Fibroblast of pulmonary artery (primary cell): ENCODE measurements around the gene CCDC197.

ENCODE experiments used
- DNase-seq: peaks from one replicate; pipeline ENCODE4 v3.0.0-alpha.2; 2010; ENCODE audit warnings: low read depth
- H3K4me3 ChIP-seq: replicated peaks from 2 replicates; pipeline ENCODE4 v1.5.1; 2011; ENCODE audit warnings: low read depth, mild to moderate bottlenecking, control low read depth, low read length, moderate library complexity
- TF ChIP-seq, protein P1 (sequence below): IDR thresholded peaks from 2 replicates; pipeline ENCODE4 v1.5.1; 2011; ENCODE audit warnings: mild to moderate bottlenecking, control low read depth, low read length, inconsistent platforms; ENCODE audit errors: missing control alignments

CCDC197 gene

DNA sequence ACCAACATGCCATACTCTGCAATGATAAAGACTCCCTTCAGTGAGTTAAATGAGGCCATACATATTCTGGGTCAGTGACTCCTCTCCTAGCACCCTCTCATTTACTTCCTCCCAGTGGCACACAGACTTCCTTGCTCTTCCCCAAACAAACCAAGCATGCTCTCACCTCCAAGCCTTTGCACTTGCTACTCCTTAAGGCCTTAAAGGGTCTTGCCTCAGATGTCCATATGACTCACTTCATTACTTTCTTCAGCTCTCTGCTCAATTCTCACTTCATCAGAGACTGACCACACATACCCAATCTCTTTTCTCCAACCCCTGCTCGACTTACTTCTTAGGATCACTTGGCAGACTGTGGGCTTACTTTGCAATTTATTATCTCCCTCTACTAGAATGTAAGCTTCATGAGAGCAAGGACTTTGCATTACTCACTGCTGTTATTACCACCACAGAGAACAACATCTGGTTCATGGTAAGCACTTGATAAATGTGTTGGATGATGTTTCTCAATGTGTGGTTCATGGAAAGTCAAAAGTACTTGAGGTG lies 61.1 kb downstream of the CCDC197 start:
- TF ChIP-seq, protein P1, sequence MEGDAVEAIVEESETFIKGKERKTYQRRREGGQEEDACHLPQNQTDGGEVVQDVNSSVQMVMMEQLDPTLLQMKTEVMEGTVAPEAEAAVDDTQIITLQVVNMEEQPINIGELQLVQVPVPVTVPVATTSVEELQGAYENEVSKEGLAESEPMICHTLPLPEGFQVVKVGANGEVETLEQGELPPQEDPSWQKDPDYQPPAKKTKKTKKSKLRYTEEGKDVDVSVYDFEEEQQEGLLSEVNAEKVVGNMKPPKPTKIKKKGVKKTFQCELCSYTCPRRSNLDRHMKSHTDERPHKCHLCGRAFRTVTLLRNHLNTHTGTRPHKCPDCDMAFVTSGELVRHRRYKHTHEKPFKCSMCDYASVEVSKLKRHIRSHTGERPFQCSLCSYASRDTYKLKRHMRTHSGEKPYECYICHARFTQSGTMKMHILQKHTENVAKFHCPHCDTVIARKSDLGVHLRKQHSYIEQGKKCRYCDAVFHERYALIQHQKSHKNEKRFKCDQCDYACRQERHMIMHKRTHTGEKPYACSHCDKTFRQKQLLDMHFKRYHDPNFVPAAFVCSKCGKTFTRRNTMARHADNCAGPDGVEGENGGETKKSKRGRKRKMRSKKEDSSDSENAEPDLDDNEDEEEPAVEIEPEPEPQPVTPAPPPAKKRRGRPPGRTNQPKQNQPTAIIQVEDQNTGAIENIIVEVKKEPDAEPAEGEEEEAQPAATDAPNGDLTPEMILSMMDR, result no peak
- DNase-seq, result no peak
- H3K4me3 ChIP-seq, result no peak overlapping the region
